Glutamatergic neuron (in vitro differentiated cells): ENCODE data around the gene CAPN5. TPM values are rescaled to one million over a fixed set of nuclear protein-coding genes. Genes with fewer than 3 reads are reported as not detected.

Experiments
- DNase-seq: peaks from one replicate; pipeline ENCODE4 v3.0.0; 2022
- H3K27ac Mint-ChIP-seq: one replicate; pipeline ENCODE4 v1.8.0; 2020; ENCODE audit warnings: mild to moderate bottlenecking, mixed read lengths, inconsistent platforms; ENCODE audit not compliant: unreplicated experiment
- H3K27me3 Mint-ChIP-seq: one replicate; pipeline ENCODE4 v1.8.0; 2020; ENCODE audit warnings: mild to moderate bottlenecking, moderate library complexity, mixed read lengths, inconsistent platforms; ENCODE audit not compliant: unreplicated experiment
- H3K36me3 Mint-ChIP-seq: one replicate; pipeline ENCODE4 v1.8.0; 2020; ENCODE audit warnings: mild to moderate bottlenecking, mixed read lengths, inconsistent platforms; ENCODE audit not compliant: unreplicated experiment
- H3K4me1 Mint-ChIP-seq: one replicate; pipeline ENCODE4 v1.8.0; 2020; ENCODE audit warnings: mild to moderate bottlenecking, low read depth, mixed read lengths, inconsistent platforms; ENCODE audit not compliant: unreplicated experiment
- H3K4me3 Mint-ChIP-seq: one replicate; pipeline ENCODE4 v1.8.0; 2020; ENCODE audit warnings: mild to moderate bottlenecking, mixed read lengths, inconsistent platforms; ENCODE audit not compliant: unreplicated experiment
- H3K9me3 Mint-ChIP-seq: one replicate; pipeline ENCODE4 v1.8.0; 2020; ENCODE audit warnings: mild to moderate bottlenecking, moderate library complexity, mixed read lengths, inconsistent platforms; ENCODE audit not compliant: unreplicated experiment
- CTCF ChIP-seq: fragments of 200-600 bp; sonication (generic); IDR thresholded peaks from one replicate; pipeline ENCODE4 v1.5.0; 2021; ENCODE audit not compliant: partially characterized antibody, unreplicated experiment
- total RNA-seq: library from RNA; stranded (reverse); fragmentation: NEBNext Ultra II Directional; extraction: Animal tissue kit (Norgen Biotek cat#: 25700); gene quantifications from one replicate; pipeline ENCODE4 v1.2.1, GENCODE V29; 2021; ENCODE audit not compliant: unreplicated experiment

Gene CAPN5
- total RNA-seq, 1 donor from 2014 or later: 45.0 TPM

- peaks cover 7% of the 10 kb centered on the region for H3K4me1 Mint-ChIP-seq
- no peak overlapping the region for H3K27ac Mint-ChIP-seq
- H3K9me3 Mint-ChIP-seq: peaks cover 2% of the 10 kb centered on the region
- no peaks in the 10 kb centered on the region for H3K36me3 Mint-ChIP-seq
- no peak overlapping the region for H3K4me3 Mint-ChIP-seq
- TF ChIP-seq CTCF: no peak
- H3K27me3 Mint-ChIP-seq: peaks cover 13% of the 10 kb centered on the region
- no peak for DNase-seq
These were observed 46.0 kb downstream of the CAPN5 start for GRCh38 chr11:77112641-77113381.

- DNase-seq: peak; percentile 64
- H3K4me1 Mint-ChIP-seq: peaks cover 7% of the 10 kb centered on the region
- H3K4me3 Mint-ChIP-seq: no peak overlapping the region
- TF ChIP-seq CTCF: peak; percentile 83
- H3K9me3 Mint-ChIP-seq: peaks cover under 1% of the 10 kb centered on the region
- peaks cover 8% of the 10 kb centered on the region for H3K27me3 Mint-ChIP-seq
- H3K27ac Mint-ChIP-seq: no peak overlapping the region
- H3K36me3 Mint-ChIP-seq: no peaks in the 10 kb centered on the region
These were observed 46.8 kb downstream of the CAPN5 start for GRCh38 chr11:77113382-77114088.

GRCh38 chr11:77114089-77114463 lies 47.3 kb downstream of the CAPN5 start:
- no peak for DNase-seq
- no peaks in the 10 kb centered on the region for H3K36me3 Mint-ChIP-seq
- H3K27ac Mint-ChIP-seq: no peak overlapping the region
- H3K27me3 Mint-ChIP-seq: peaks cover 8% of the 10 kb centered on the region
- TF ChIP-seq CTCF: no peak
- H3K4me1 Mint-ChIP-seq: peaks cover 6% of the 10 kb centered on the region
- no peaks in the 10 kb centered on the region for H3K9me3 Mint-ChIP-seq
- H3K4me3 Mint-ChIP-seq: no peak overlapping the region

- Mint-ChIP-seq H3K4me1 (no peaks in the 10 kb centered on the region), H3K4me3 (no peak overlapping the region), H3K36me3 (no peaks in the 10 kb centered on the region), H3K27ac (no peak overlapping the region), H3K9me3 (no peaks in the 10 kb centered on the region), H3K27me3 (peaks cover 4% of the 10 kb centered on the region)
- DNase-seq: no peak
- peak; percentile 59 for TF ChIP-seq CTCF
These were observed 48.4 kb downstream of the CAPN5 start for GRCh38 chr11:77115181-77115611.

- Mint-ChIP-seq H3K4me1 (no peaks in the 10 kb centered on the region), H3K9me3 (no peaks in the 10 kb centered on the region), H3K27ac (no peak overlapping the region), H3K36me3 (no peaks in the 10 kb centered on the region), H3K4me3 (no peak overlapping the region), H3K27me3 (peaks cover 4% of the 10 kb centered on the region)
- no peak for DNase-seq
- no peak for TF ChIP-seq CTCF
These were observed 49.2 kb downstream of the CAPN5 start for GRCh38 chr11:77115956-77116355.
